ENCODE results near the gene NEUROG2.
"Not testable (repeated sequence)": the region's sequence is repeated elsewhere in the genome, so short reads cannot be mapped to it uniquely, and the experiment has no call there.

NEUROG2 gene

GRCh38 chr4:112510291-112511092 is 5.5 kb downstream of the NEUROG2 start:
- no peak for TF ChIP-seq CTCF (IDR thresholded peaks at IDR 0.05; ENCODE audit: insufficient read depth, low read depth, low read length, missing control alignments)
- peak overlapping the region; percentile 51 for H3K4me3 ChIP-seq (ENCODE audit: low read depth, low read length)
- DNase-seq (ENCODE audit: low read depth) = no peak

GRCh38 chr4:112509243-112510141 is 6.5 kb downstream of the NEUROG2 start:
- H3K4me3 ChIP-seq (ENCODE audit: low read depth, low read length) = peak overlapping the region; percentile 51
- TF ChIP-seq CTCF (IDR thresholded peaks at IDR 0.05; ENCODE audit: insufficient read depth, low read depth, low read length, missing control alignments) = no peak

GRCh38 chr4:112508356-112508755 is 7.6 kb downstream of the NEUROG2 start:
- no peak for DNase-seq (ENCODE audit: low read depth)
- no peak for TF ChIP-seq CTCF (IDR thresholded peaks at IDR 0.05; ENCODE audit: insufficient read depth, low read depth, low read length, missing control alignments)
- no peak overlapping the region for H3K4me3 ChIP-seq (ENCODE audit: low read depth, low read length)

More at GRCh38 chr4:112509243-112510141, 6.5 kb downstream of the NEUROG2 start:
- DNase-seq (ENCODE audit: low read depth) = no peak

GRCh38 chr4:112504807-112505206 is 11.2 kb downstream of the NEUROG2 start:
- H3K4me3 ChIP-seq (ENCODE audit: low read depth, low read length) = no peak overlapping the region
- DNase-seq (ENCODE audit: low read depth) = no peak
- TF ChIP-seq CTCF (IDR thresholded peaks at IDR 0.05; ENCODE audit: insufficient read depth, low read depth, low read length, missing control alignments) = no peak

GRCh38 chr4:112502871-112503270 is 13.1 kb downstream of the NEUROG2 start:
- no peak overlapping the region for H3K4me3 ChIP-seq (ENCODE audit: low read depth, low read length)
- TF ChIP-seq CTCF (IDR thresholded peaks at IDR 0.05; ENCODE audit: insufficient read depth, low read depth, low read length, missing control alignments) = no peak
- DNase-seq (ENCODE audit: low read depth) = no peak

- no peak overlapping the region for H3K4me3 ChIP-seq (ENCODE audit: low read depth, low read length)
- no peak for DNase-seq (ENCODE audit: low read depth)
- no peak for TF ChIP-seq CTCF (IDR thresholded peaks at IDR 0.05; ENCODE audit: insufficient read depth, low read depth, low read length, missing control alignments)
Measured at GRCh38 chr4:112492321-112492720, 23.7 kb downstream of the NEUROG2 start.

- not testable (repeated sequence) for H3K4me3 ChIP-seq (ENCODE audit: low read depth, low read length); DNase-seq (ENCODE audit: low read depth)
Measured at GRCh38 chr4:112490808-112491207, 25.2 kb downstream of the NEUROG2 start.
